Endothelial cell of umbilical vein (primary cell): ENCODE data around the gene MLPH. TPM values are rescaled to one million over a fixed set of nuclear protein-coding genes. Genes with fewer than 3 reads are reported as not detected.

ENCODE experiments used
- BruUV-seq: library from RNA; stranded (reverse); fragments of 400-500 nt; replicated peaks from 2 replicates; lab custom pipeline; 2021; lab: Mats Ljungman, UMichigan
- CTCF ChIA-PET: fragments of 300-600, 350-600 bp; sonication (Branson Sonifier 250); formaldehyde crosslinking; loops from one replicate; lab custom pipeline; 2021; ENCODE audit warnings: antibody characterized with exemption, inconsistent platforms; lab: Charles Lee
- POLR2A ChIA-PET: fragments of 300-600, 350-600 bp; sonication (Branson Sonifier 250); formaldehyde crosslinking; loops from one replicate; lab custom pipeline; 2021; ENCODE audit warnings: antibody characterized with exemption, inconsistent platforms; lab: Charles Lee
- DNase-seq: peaks from one replicate; pipeline ENCODE4 v3.0.0-alpha.2; 2011; ENCODE audit warnings: low read depth, low spot score
- FAIRE-seq: peaks from 2 replicates; lab custom pipeline; 2011; peaks lifted over from hg19 to GRCh38; lab: Jason Lieb, UNC
- H2AFZ ChIP-seq: 2 replicates; pipeline ENCODE4 v1.6.0; 2012; ENCODE audit warnings: low read depth, low read length, control low read depth, inconsistent platforms
- H3K27ac ChIP-seq: 2 replicates; pipeline ENCODE4 v1.5.1; 2011; ENCODE audit warnings: low read depth, mild to moderate bottlenecking, control low read depth, low read length, moderate library complexity; ENCODE audit not compliant: insufficient read depth
- H3K27me3 ChIP-seq, 2 experiments: 2 replicates each; pipeline versions ENCODE4 v1.6.0 to v1.6.1; 2011; ENCODE audit warnings: low read length in 2 of 2, mixed read lengths in 1 of 2; ENCODE audit not compliant: control insufficient read depth in 2 of 2, insufficient read depth in 2 of 2
- H3K36me3 ChIP-seq, 2 experiments: 2 replicates in 1 of 2; 3 replicates in 1 of 2; pipeline ENCODE4 v1.5.1; 2011; ENCODE audit warnings: low read length in 2 of 2, mild to moderate bottlenecking in 1 of 2, moderate library complexity in 1 of 2; ENCODE audit not compliant: control insufficient read depth in 2 of 2, insufficient read depth in 2 of 2; ENCODE audit errors: extremely low read depth in 1 of 2
- H3K4me1 ChIP-seq: 3 replicates; pipeline ENCODE4 v1.5.1; 2011; ENCODE audit warnings: mild to moderate bottlenecking, low read length; ENCODE audit not compliant: control insufficient read depth, insufficient read depth; ENCODE audit errors: extremely low read depth
- H3K4me2 ChIP-seq: 2 replicates; pipeline ENCODE4 v1.6.1; 2011; ENCODE audit warnings: low read length, control low read depth, mixed read lengths; ENCODE audit not compliant: insufficient read depth
- H3K4me3 ChIP-seq, 3 experiments: fragments of 200-600 bp in 1 of 3; sonication (generic), shearing (Covaris generic) in 1 of 3; replicated peaks in 1 of 3; 2 replicates each; pipeline ENCODE4 v1.5.1; 2011 to 2016; ENCODE audit warnings: control low read depth in 3 of 3, low read length in 3 of 3, mild to moderate bottlenecking in 2 of 3, inconsistent platforms in 1 of 3, low read depth in 1 of 3, moderate library complexity in 1 of 3; ENCODE audit not compliant: insufficient read depth in 1 of 3
- H3K79me2 ChIP-seq: 2 replicates; pipeline ENCODE4 v1.6.0; 2012; ENCODE audit warnings: low read length, inconsistent platforms; ENCODE audit not compliant: control insufficient read depth, insufficient read depth
- H3K9ac ChIP-seq: replicated peaks from 2 replicates; pipeline ENCODE3; 2011; ENCODE audit warnings: low read length, control low read depth; ENCODE audit not compliant: insufficient read depth; ENCODE audit errors: extremely low read depth
- H3K9me1 ChIP-seq: replicated peaks from 3 replicates; pipeline ENCODE4 v1.6.0; 2011; ENCODE audit warnings: mild to moderate bottlenecking, low read length; ENCODE audit not compliant: control insufficient read depth, insufficient read depth; ENCODE audit errors: extremely low read depth
- H3K9me3 ChIP-seq: replicated peaks from 2 replicates; pipeline ENCODE4 v1.5.1; 2012; ENCODE audit warnings: low read length, inconsistent platforms; ENCODE audit not compliant: control insufficient read depth, insufficient read depth
- H4K20me1 ChIP-seq: replicated peaks from 2 replicates; pipeline ENCODE3; 2011; ENCODE audit warnings: mild to moderate bottlenecking, low read length; ENCODE audit not compliant: control insufficient read depth, insufficient read depth; ENCODE audit errors: extremely low read depth
- CTCF ChIP-seq, 2 donors: IDR thresholded peaks; 1 replicate in 1 of 2; 2 replicates in 1 of 2; pipeline ENCODE4 v1.5.1; 2011; ENCODE audit warnings: low read length in 2 of 2, mild to moderate bottlenecking in 2 of 2, moderate library complexity in 2 of 2, control low read depth in 1 of 2, inconsistent platforms in 1 of 2, low read depth in 1 of 2; ENCODE audit not compliant: insufficient read depth in 1 of 2; ENCODE audit errors: extremely low read depth in 1 of 2
- EZH2 ChIP-seq: IDR thresholded peaks from 2 replicates; pipeline ENCODE4 v1.6.1; 2012; ENCODE audit warnings: borderline replicate concordance, low read depth, mild to moderate bottlenecking, moderate library complexity, low read length, inconsistent platforms; ENCODE audit not compliant: severe bottlenecking
- FOS ChIP-seq: IDR thresholded peaks from 2 replicates; pipeline ENCODE4 v1.6.1; 2011; ENCODE audit warnings: mild to moderate bottlenecking, low read length, moderate library complexity, borderline replicate concordance; ENCODE audit not compliant: insufficient read depth
- GATA2 ChIP-seq: IDR thresholded peaks from 2 replicates; pipeline ENCODE4 v1.7.0; 2011; ENCODE audit warnings: low read depth, mild to moderate bottlenecking, moderate library complexity, mixed read lengths, low read length; ENCODE audit not compliant: insufficient read length, insufficient read depth
- JUN ChIP-seq: IDR thresholded peaks from 2 replicates; pipeline ENCODE4 v1.6.1; 2011; ENCODE audit warnings: borderline replicate concordance, low read depth; ENCODE audit not compliant: insufficient read length, insufficient read depth
- MAX ChIP-seq: IDR thresholded peaks from 2 replicates; pipeline ENCODE4 v1.6.1; 2011; ENCODE audit not compliant: insufficient read depth, insufficient read length
- MYC ChIP-seq: IDR thresholded peaks from one replicate; pipeline ENCODE4 v1.6.1; 2011; ENCODE audit warnings: mild to moderate bottlenecking, low read depth, low read length
- POLR2A ChIP-seq: IDR thresholded peaks from 2 replicates; pipeline ENCODE4 v1.6.1; 2012; ENCODE audit warnings: low read depth, mild to moderate bottlenecking, control low read depth, low read length
- POLR2AphosphoS5 ChIP-seq: IDR thresholded peaks from 2 replicates; pipeline ENCODE4 v1.6.1; 2012; ENCODE audit warnings: low read depth, mild to moderate bottlenecking, control low read depth, low read length, moderate library complexity; ENCODE audit not compliant: insufficient read depth
- dilution Hi-C: fragments of 300-500 bp; cut with MboI; formaldehyde crosslinking; loops from one replicate; pipeline ENCODE4 v1.15.0; 2019; ENCODE audit warnings: low sequenced_read_pairs; ENCODE audit not compliant: extremely low pct_ligation_motif_present
- intact Hi-C: fragments of 100-400 bp; cut with micrococcal nuclease; formaldehyde crosslinking; loops from one replicate; pipeline ENCODE4 v1.10.0; 2022
- polyA plus RNA-seq, 4 experiments: library from polyadenylated mRNA; depleted of rRNA in 3 of 4; stranded (reverse) in 3 of 4; unstranded in 1 of 4; fragments of >200 nt; gene quantifications; 2 replicates each; pipeline versions ENCODE4 v1.2.1 to v1.2.3, GENCODE V29; 2011 to 2012; ENCODE audit warnings: missing spikeins in 1 of 4
- total RNA-seq: library from RNA; stranded (reverse); gene quantifications from 2 replicates; pipeline ENCODE4 v1.2.3, GENCODE V29; 2021

The MLPH gene
- total and polyA plus RNA-seq, 2 donors (not counting 3 experiments of a cell fraction or from before 2014, with no cell fraction given) = not detected

GRCh38 chr2:237530472-237531433, 43.7 kb downstream of the MLPH start:
- TF ChIP-seq GATA2 = no peak
- no peak for TF ChIP-seq MAX
- no peak for TF ChIP-seq CTCF (IDR thresholded peaks at IDR 0.05; ENCODE audit: extremely low read depth in 1 of 2, insufficient read depth in 1 of 2, low read depth in 1 of 2, low read length in 2 of 2)
- no peak for TF ChIP-seq POLR2A
- TF ChIP-seq POLR2AphosphoS5 = no peak
- no peak for TF ChIP-seq EZH2
- TF ChIP-seq MYC = no peak
- TF ChIP-seq JUN = no peak
- TF ChIP-seq FOS = no peak
- dilution Hi-C loops (no loop called here), intact Hi-C loops (no loop called here)
- H3K4me1 ChIP-seq = peaks cover 2% of the 10 kb centered on the region
- BruUV-seq = no TSS peak
- H3K4me3 ChIP-seq = no peak overlapping the region
- H3K36me3 ChIP-seq = no peaks in the 10 kb centered on the region
- H3K9me3 ChIP-seq = no peaks in the 10 kb centered on the region
- DNase-seq (no peak), FAIRE-seq (no peak)
- no peaks in the 10 kb centered on the region for H3K79me2 ChIP-seq
- no peaks in the 10 kb centered on the region for H3K9me1 ChIP-seq
- no peak overlapping the region for H3K9ac ChIP-seq
- no peak overlapping the region for H3K27ac ChIP-seq
- no peaks in the 10 kb centered on the region for H4K20me1 ChIP-seq
- H3K4me2 ChIP-seq = no peak overlapping the region
- no peaks in the 10 kb centered on the region for H3K27me3 ChIP-seq
- ChIA-PET CTCF (no interaction called here), POLR2A (no interaction called here)
- H2AFZ ChIP-seq = no peak overlapping the region
